GM18951 (cell line): ENCODE measurements around the gene EBF3.

Experiments
- POLR2A ChIP-seq: IDR thresholded peaks from 4 replicates; pipeline ENCODE4 v1.6.1; 2011; ENCODE audit warnings: mild to moderate bottlenecking; ENCODE audit not compliant: insufficient read length, insufficient read depth; ENCODE audit errors: extremely low read depth
- in situ Hi-C: fragments of 300-500 bp; cut with MboI; formaldehyde crosslinking; loops from one replicate; pipeline ENCODE4 v1.12.0; 2022; ENCODE audit warnings: low sequenced_read_pairs, mixed read lengths, inconsistent platforms; ENCODE audit not compliant: unreplicated experiment

Gene EBF3

DNA sequence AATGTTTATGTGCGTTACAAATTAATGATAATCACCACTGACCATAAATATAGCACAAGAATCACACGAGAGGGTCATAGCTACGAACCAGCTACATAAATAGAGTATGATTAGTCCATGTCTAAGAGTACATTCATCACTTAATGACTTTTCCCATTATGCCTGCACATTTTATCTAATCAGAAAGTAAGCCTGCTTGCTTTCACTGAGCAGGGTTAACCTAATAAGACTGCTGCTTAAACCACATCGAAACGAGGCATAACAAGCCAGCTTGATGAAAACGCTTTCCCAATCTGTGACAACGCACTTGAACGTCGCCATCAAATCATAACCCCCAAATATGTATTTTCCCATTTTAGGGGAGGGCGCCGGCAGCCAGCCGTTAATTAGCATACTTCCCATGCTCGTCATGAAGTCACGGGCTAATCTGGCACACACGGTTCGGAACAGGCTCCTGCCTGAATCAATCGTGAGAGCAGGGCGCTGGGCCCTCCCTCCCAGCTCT is 71.5 kb downstream of the EBF3 start:
- in situ Hi-C loops, result no loop called here
- TF ChIP-seq POLR2A, result no peak

DNA sequence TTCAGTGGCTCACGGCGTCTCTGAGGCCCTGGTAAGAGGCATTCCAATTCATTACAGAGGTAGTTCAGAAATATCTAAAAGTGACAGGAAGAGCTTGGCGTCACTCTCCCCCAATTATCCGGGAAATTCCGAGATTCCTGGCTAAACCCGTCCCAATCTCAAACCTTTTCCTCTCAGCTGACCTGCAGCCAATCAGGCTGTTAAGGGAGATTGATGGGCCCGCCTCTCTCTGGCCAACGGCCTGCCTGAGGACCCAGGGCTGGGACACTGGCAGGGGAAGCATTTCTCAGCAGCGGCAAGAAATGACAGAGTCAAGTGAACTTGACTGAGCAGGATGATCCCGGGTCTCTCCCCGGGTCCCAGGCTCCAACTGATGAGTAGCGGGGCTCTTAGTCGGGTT is 72.3 kb downstream of the EBF3 start:
- no peak for TF ChIP-seq POLR2A
- in situ Hi-C loops, result no loop called here

DNA sequence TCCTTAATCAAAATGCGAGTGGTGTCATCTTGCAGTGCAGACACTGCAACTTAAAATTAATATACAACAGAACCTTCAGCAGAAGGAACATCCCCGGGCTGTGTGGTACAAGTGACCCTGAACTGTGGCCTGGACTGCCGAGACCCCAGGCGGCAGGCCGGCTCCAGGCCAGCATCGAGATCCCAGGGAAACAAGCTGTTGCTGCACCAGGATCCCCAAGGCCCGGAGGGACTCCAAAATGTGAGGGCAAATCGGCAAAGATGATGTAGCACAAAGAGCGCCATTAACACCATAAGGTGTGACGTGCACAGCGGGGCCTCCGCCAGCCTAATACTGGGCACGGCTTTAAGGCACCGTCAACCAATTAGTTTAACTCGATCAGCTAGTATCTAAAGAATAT is 73.9 kb downstream of the EBF3 start:
- TF ChIP-seq POLR2A, result no peak

DNA sequence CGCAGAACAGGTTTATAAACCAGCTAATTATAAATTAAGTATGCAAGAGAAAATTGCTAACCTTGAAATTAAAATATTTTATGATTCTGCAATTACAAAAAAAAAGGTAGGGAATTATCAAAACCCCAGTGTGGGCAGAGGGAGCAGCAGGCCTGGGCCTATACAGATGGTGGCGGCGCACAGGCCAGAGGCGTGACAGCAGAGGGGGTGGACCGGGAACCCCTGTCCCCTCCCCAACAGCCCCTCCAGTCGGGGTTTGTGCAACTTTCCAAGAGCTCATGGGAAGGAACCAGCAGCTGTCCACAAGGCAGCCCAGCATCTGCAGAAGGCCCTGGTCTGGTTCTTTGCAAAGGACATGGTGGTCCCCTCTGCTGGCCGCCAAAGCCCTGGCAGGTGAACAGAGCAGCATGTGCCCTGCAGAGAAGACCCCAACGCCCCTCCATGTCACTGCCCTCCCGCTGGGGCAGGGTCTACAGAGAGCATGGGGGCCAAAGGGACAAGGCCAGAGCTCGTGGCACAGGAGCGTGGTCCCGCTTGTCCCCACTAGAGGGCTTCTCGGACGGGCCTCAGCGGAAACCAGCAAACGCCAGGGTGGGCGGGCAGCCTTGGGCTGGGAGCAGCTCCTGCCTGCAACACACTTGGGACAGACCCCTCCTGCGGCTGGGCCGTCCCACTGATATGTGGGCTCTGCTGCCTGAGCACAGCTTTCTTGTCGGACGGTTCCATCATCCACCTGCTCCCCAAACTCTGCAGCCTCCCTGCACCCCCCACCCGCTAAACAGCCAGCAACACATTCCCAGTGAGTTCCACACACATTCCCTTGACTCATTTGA is 75.1 kb downstream of the EBF3 start:
- in situ Hi-C loops, result no loop called here
- no peak for TF ChIP-seq POLR2A

More for the DNA sequence above, 73.9 kb downstream of the EBF3 start:
- in situ Hi-C loops, result no loop called here

DNA sequence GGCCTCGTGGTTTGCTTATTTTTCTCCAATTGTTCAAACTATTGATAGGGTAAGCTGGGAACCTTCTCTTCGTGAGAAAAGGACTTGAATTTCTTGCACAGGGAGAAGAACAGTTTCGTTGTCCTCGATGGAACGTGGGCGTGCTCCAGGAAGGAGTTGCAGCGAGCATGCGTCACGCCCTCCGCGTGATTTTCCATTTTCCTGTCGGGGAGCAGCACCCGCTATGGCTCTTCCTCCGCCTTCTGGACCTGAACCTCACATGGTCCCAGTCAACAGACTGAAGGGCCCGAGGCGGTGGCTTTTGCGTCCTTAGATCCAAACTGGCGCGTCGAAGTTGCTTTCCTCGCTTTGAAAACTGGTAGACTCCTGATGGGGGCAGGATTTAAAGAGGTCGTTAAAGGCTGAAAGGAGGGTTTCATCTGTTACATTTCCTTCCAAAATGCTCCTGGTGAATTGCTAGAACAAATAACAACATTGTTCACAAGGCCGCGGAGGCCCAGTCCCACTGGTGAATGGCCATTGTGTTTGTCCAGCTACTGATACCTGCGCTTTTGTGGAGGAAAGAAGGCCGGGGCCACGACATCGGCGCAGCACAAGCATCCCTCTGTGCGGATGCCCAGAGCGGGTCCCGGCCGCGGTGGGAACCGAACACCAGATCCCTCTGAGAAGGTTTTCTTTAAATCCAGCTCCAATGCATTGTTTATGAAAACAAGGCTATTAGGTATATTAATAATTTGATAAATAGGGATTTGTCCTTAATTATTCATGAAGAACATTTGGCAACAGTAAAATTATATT is 75.9 kb downstream of the EBF3 start:
- no peak for TF ChIP-seq POLR2A
- in situ Hi-C loops, result no loop called here

DNA sequence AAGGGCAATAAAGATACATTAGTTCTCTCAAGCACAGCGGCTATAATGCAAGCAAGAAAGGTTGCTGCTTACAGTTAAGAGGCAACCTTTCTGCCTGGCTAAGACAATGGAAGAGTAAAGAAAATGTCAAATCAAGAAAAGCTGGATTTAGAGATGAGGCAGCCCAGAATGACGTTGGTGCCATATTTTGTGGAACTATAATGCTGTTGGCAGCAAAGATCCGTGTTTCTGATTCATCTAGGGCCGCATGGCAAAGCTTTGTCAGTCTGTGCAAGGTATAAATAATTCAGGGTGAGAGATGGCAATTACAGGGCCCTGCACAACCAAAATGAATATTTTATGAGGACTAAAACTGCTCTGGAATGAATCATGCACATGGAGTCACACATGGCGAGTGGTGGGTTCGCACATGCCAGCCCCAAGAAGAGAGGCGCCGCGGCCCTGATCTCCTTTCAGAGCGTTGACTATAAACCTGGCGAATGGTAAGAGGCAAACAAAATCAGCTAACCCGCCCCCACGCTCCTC is 76.6 kb downstream of the EBF3 start:
- no peak for TF ChIP-seq POLR2A
- in situ Hi-C loops, result no loop called here

DNA sequence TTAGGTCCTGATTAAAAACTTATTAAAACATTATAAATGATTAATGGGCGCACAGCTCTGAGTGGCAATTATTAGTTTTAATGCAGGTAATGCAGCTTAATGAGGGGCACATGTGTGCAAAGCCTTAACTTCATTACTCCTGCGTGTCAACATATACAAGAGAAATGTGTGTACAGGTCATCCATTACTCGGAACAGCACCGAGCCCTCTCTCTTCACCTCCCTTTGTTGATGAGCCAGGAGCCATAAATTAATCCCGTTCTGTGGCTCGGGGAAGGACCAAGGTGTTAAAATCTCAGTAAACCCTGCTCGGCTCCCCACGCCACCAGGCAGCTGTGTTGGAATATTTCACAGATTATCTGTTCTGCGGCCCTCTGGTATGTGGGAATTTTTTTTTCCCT is 77.8 kb downstream of the EBF3 start:
- in situ Hi-C loops, result no loop called here

DNA sequence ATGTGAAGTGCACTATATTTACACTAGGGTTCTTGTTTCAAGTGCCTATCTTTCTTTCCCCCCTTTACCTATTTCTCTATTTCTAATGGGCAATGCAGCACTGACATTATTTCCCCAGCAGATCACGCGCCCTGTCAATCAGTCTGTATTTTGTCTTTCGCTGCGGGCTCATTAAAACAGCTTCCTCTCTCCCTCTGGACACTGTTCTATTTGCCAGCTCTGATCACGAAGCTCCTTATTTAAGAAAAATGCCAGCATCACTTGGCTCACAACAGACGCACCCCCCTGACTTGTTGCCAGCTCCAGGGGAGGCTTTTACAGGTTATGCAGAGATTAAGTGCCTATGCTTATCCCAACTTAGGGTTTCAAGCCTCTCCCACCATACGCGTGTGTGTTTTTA is 78.5 kb downstream of the EBF3 start:
- in situ Hi-C loops, result no loop called here
- TF ChIP-seq POLR2A, result no peak

More for the DNA sequence above, 77.8 kb downstream of the EBF3 start:
- no peak for TF ChIP-seq POLR2A

DNA sequence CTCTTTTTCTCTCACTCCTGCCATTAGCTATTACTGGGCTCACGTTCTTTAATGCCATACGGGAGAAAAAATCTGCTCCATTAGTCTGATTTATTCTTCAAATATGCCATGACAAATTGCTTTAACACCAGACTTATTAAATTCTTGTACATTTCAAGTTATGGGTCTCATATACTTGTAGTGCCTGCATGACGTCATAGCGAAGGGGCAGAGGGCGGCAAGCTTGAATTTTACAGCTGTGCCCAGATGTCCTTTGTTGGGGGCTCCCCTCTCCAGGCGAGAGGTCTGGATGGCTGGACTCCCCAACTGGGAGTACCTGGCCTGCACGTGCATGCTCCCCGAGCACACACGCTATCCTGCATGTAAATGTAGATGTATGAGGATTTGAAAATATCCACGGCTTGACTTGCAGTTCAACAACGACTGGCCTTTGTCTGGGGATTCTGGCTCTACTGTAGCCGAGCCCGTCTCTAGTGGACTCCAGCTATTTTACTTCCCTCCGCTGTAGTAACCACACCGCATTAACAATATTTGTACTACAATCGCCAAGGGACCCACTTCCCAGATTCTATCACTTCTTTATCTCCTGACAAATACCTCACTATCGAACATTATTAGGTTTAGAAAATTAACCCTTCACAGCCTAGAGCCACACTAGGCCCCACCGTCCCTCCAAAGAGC is 79.5 kb downstream of the EBF3 start:
- in situ Hi-C loops, result no loop called here
- TF ChIP-seq POLR2A, result no peak

DNA sequence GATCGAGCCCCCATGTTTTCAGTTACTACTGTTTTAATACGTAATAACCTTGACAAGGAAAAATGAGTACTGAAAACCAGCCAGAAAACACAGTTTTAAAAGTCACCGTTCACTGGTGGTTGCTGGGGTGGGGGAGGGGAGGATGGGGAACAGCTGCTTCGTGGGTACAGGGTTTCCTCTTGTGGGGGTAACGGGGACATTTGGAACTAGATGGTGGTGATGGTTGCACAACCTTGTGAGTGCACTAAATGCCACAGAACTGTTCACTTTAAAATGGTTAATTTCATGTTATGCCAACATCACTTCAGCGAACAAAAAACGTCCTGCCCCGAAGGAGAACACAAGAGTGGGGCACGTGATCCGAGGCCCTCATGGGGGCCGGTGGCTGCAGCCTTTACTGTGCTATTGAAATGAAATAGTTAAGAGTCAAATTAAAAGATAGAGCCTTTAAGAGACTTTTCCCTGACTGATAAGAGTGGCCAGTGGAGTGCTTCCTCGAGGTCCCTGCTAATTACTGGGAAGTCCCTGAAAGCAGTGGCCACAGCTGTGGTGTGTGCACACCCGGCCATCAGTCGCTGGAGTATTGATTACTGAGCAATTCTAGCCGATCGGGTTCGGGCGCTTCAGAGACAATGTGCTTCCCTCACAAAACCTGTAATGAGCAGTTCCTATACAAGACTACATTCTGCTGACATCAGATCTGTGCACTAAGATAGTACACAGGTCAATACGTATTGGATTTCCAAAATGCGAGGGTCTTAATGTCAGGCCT is 80.3 kb downstream of the EBF3 start:
- in situ Hi-C loops, result no loop called here
- no peak for TF ChIP-seq POLR2A

DNA sequence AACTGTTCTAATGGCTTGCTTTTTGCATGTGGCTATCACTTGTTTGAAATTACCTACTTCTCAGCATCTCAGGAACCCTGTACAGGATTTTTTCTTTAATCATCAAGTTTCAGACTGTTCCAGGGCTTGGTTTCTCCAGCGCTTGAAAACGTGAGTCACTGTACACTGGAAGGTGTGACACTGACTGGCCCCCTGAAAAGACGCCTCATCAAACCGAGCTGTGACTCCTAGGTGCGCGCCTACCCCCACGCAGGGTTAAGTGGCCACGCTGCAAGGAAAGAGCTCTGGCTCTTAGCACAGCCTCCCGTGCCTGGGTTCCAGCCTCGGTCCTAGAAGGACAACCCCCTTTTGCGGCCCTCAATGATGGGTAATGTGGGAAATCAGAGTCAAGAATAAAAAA is 81.0 kb downstream of the EBF3 start:
- in situ Hi-C loops, result no loop called here
- TF ChIP-seq POLR2A, result no peak

DNA sequence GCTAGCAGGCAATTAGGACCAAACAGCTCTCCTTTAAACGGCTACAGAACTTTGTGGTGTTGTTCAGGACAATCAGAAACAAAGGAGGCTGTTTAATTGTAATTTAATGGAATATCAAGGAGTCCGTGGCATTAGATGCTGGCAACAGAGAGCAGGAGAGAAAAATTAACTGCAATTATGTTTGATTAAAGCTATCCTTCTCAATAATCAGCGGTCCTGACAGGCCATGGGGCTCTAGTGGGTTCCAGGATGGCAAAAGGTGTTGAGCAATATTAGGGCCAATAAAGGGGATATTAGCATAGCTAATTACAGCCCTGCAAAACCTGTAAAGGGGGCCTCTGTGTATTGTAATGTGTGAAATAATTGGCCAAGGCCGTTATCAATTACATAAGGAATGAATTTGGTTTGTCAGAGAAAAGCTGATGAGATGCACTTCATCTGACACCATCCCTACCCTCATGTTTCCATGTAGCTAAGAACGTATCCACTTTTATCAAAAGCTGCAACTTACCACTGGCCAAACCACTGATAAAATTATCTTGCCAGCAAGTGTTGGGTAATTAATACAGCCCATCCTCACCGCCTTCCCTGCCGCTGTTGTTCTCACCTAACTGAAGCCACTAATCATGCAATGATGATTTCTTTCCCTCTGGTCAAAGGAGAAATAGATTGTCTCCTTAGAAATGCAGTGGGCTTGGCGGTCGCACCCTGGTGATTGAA is 81.6 kb downstream of the EBF3 start:
- in situ Hi-C loops, result no loop called here
- TF ChIP-seq POLR2A, result no peak
